Stomach (tissue), 4 donors: ENCODE measurements around the gene WWOX.

Source experiments
- EP300 ChIP-seq: sonication (generic); formaldehyde crosslinking; IDR thresholded peaks from one replicate; pipeline ENCODE4 v1.6.1; 2017; ENCODE audit warnings: antibody characterized with exemption
- POLR2A ChIP-seq, 4 donors: fragments of 450-650 bp; IDR thresholded peaks; one replicate each; pipeline ENCODE4 v1.6.1; 2016; ENCODE audit warnings: antibody characterized with exemption in 4 of 4, control low read depth in 2 of 4, mild to moderate bottlenecking in 1 of 4, moderate library complexity in 1 of 4
- POLR2AphosphoS5 ChIP-seq, 3 donors: sonication (generic); formaldehyde crosslinking; IDR thresholded peaks; one replicate each; pipeline ENCODE4 v1.6.1; 2016; ENCODE audit warnings: antibody characterized with exemption in 3 of 3
- TF ChIP-seq, protein P1 (sequence below), 7 experiments: fragments of 450-650 bp in 4 of 7; fragments of 200-600 bp in 3 of 7; sonication (generic) in 3 of 7; IDR thresholded peaks; one replicate each; pipeline ENCODE4 v1.5.1; 2016 to 2019; ENCODE audit warnings: antibody characterized with exemption in 7 of 7, control low read depth in 2 of 7, mild to moderate bottlenecking in 1 of 7

DNA sequence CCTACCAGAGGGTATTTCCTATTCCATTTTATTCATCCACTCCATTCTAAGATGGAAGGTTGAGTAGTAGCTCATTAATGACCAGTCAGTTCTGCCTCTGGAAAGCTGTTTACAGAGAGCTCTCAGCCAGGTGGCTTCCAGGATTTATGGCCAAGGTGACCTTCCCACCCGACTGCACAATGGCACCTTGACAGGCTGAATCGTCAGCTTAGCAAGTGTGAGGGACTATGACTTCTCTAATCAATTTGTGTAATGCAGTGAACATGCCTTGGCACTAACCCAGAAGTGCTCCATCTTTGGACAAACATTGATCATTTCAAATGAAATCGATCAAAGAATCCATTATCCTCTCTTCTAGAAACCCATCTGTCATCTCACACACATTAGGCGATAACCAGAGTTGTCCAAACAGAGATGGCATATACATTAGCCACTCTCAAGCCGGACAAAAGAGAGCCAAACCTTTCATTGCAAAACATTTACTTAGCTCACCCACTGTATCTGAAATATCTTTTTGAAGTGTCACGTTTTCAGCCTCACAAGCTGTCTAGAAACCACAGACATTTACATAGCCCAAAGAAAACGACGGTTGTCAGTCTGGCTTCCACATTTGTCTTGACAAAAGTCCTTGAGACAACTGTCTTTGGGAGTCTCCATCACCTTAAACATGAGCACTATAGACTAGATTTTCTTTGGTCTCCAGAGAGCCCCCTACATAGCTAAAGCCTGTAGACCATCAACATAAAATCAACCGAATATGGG lies 41.5 kb upstream of the WWOX start:
- TF ChIP-seq POLR2AphosphoS5 (IDR thresholded peaks at IDR 0.05) (no peak), EP300 (no peak), POLR2A (IDR thresholded peaks at IDR 0.05) (no peak)
- TF ChIP-seq, protein P1, sequence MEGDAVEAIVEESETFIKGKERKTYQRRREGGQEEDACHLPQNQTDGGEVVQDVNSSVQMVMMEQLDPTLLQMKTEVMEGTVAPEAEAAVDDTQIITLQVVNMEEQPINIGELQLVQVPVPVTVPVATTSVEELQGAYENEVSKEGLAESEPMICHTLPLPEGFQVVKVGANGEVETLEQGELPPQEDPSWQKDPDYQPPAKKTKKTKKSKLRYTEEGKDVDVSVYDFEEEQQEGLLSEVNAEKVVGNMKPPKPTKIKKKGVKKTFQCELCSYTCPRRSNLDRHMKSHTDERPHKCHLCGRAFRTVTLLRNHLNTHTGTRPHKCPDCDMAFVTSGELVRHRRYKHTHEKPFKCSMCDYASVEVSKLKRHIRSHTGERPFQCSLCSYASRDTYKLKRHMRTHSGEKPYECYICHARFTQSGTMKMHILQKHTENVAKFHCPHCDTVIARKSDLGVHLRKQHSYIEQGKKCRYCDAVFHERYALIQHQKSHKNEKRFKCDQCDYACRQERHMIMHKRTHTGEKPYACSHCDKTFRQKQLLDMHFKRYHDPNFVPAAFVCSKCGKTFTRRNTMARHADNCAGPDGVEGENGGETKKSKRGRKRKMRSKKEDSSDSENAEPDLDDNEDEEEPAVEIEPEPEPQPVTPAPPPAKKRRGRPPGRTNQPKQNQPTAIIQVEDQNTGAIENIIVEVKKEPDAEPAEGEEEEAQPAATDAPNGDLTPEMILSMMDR (IDR thresholded peaks at IDR 0.05): no peak
